Measurements from ENCODE around the gene POLR2L.

The POLR2L gene

DNA sequence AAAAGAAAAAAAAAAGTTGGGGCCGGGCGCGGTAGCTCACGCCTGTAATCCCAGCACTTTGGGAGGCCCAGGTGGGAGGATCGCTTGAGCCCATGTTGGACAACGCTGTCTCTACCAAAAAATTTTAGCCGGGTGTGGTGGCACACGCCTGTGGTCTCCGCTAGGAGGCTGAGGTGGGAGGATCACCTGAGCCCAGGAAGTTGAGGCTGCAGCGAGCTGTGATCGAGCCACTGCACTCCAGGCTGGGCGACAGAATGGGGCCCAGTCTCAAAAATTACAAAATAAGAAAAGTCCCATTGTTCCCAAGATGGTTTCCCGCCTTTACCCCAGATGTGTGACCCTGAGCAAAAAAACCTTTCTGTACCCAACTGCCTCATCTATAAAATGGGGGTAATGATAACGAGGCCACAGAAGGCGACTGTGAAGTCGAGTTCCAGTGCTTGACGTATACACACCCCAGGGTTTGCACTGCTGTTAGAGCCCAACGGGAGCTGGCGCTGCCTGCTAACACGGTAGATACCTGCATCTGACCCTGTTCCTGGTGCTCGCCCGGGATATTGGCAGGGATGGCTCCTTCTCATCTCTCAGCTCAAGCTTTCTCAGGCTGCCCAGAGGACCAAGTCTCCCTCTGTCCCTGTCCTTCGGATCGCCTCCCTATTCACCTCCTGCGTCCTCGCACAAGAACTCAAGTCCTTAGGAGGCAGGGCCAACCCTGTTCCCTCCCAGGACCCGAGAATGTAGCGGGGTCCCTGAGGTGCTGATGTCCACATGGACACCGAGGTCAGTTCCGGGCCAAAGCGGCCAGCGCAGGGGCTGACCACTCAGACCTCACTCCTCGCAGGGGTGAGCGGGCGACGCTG, 33.7 kb downstream of the POLR2L start:
- DNase-seq, result peak; percentile 71

DNA sequence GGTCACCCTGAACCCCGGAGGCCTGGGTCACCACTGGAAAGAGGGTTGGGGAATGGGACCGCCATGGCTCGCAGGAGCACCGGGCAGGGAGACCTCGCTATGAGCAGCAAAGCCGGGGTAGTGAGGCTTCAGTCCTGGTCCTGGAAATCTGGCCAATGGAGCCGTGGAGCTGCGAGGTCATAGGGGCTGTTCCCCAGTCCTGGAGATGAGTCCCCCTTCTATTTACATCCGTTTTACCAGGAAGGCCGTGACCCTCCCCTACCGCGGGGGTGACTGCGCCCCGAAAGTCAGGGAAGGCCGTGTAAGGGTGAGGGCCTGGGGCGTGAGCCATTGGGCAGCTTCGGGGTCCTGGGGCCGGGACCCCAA, 37.7 kb downstream of the POLR2L start:
- no peak for DNase-seq

DNA sequence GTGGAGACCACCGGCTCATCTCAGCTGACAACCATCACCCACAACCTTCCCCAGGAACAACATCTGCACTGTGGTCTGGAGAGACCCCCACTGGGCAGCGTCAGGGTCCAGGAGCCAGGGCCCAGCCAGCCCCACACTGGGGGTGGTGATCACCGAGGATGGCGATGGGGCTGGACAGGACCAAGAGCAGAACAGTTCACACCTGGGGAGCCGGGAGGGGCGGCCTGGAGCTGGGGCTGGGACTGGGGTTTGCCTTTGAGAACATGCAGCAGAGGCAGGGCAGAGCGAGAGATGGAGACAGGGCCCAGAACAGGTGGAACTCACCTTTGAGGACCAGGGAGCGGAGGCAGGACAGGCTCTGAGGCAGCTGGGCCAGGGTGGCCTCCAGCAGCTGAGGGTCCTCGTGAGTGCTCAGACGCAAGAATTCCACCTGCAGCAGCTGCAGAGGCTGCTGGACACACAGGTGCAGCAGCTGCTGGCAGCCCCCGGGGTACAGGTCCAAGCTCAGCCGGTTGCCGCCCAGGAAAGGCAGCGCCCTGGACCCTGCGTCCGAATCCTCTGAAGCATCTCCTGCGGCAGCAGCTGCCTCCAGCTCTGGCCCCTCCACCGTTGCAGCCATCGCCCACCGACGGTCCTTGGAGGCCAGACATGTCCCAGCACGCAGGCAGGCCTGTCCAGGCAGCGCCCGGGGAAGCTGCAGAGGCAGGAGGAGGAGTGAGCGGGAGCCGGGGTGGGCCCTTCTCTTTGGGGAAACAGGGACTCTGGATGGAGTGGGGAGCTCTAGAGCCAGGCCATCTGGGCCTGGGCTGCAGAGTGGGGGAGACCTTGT, 38.3 kb downstream of the POLR2L start:
- DNase-seq, result no peak

DNA sequence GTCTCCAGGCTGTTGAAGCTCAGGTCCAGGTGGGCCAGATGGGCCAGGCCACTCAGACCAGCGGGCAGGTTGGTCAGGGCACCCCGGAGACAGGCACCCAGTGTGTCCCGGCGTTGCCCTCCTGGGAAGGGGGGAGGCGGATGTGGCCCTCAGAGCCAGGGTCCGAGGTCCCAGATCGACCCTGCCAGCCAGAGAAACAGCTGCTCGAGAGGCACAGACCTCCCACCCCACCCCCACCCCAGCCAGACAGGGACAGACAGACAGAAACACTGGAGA, 38.9 kb downstream of the POLR2L start:
- no peak for DNase-seq

DNA sequence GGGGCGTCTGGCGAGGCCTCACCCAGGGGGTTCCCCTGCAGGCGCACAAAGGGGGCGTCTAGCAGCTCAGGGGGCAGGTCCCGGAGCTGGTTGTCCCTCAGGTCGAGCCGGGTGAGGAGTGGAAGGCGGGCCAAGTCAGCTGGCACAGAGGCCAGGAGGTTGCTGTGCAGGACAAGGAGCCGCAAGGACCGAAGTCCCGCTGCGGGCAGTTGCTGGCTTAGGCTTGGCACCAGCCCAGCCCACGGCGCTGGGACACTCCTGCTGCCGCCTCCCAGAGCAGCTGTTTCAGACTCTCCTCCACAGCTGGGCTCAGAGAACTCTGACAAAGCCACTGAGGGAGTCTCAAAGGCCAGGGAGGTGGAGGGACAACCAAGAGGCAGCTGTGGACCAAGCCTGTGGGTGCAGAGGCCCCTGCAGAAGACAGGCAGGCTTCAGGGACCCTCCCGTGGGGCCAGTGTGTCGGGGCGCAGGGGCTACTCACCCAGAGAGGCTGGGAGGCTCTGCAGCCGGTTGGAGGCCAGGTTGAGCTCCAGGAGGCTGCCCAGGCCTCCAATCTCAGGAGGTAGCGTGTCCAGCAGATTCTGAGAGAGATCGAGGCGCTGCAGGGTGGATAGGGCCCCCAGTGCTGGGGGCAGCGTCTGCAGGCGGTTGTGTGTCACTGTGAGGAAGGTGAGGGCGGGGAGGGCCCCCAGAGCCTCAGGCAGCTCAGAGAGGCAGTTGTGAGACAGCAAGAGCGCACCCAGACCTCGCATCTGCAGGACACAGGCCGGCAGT, 39.4 kb downstream of the POLR2L start:
- DNase-seq, result no peak

DNA sequence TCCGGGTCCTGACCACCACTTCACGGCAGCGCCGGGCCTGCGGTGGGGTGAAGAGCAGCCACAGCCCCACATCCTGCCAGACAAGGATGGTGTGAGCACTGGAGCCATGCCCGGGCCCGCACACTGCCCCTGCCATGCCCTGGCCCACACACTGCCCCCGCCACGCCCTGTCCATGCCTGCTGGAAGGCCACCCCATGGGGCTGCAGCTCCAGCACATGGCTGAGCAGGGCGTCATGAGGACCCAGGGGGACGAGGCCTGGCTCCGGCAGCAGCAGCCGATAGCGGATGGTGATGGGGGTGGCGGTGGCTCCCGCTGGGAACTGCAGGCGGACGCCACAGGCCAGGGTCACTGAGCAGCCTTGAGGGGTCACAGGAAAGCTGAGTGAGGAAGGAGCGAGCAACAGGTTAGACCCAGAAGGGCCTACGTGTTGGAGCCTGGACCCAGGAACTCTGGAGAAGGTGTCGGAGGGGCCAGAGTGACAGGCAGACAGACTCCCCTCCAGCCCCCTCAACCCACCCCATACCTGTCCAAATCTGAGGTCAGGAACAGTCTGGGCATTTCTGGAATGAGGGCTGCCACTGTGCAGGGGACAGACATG, 40.2 kb downstream of the POLR2L start:
- DNase-seq, result no peak

DNA sequence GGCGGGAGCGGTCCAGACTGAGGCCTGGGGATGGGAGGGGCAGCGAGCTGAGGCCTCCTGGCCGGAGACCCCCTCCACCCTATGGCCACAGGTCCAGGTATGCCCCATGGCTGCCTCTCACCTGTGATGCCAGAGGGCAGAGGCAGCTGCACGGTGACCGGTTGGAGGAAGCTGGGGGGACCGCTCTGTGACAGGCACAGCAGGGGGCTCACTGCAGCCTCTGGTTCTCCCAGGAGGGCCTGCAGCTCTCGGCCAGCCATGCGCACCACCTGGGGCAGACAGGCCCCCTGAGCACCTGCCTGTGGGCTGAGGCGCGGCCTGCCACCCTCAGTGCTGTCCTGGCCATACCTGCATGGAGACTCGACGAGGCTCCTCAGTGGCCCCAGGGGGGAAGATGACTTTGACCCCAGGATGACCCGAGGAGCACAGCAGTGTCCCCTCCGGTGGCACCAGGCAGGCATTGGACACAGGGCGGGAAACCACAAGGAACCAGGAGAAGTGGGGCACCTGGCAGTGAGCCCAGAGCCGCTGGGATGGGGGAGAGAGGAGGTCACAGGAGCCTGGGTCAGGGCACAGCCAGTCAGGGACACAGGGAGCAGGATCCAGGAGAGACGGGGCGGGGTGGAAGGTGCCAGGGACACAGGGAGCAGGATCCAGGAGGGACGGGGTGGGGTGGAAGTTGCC, 41.1 kb downstream of the POLR2L start:
- no peak for DNase-seq

DNA sequence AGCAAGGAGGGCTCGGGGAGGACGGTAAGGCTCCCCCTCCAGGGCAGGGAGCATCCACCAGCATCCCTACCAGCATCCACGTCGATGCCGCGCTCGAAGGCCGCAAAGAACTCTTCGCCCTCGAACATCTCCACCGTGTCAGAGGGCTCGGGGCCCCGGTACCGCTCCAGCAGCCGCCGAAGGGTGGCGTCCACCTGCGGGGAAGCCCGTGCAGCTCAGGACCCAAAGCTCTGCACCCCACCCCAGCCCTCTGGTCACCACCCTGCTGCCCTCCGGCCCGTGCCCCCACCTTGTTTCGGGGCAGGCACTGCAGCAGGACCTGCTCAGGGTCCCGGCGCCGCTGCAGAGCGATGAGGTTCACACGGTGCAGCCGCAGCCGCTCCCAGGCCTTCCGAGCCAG, 41.9 kb downstream of the POLR2L start:
- DNase-seq, result no peak

DNA sequence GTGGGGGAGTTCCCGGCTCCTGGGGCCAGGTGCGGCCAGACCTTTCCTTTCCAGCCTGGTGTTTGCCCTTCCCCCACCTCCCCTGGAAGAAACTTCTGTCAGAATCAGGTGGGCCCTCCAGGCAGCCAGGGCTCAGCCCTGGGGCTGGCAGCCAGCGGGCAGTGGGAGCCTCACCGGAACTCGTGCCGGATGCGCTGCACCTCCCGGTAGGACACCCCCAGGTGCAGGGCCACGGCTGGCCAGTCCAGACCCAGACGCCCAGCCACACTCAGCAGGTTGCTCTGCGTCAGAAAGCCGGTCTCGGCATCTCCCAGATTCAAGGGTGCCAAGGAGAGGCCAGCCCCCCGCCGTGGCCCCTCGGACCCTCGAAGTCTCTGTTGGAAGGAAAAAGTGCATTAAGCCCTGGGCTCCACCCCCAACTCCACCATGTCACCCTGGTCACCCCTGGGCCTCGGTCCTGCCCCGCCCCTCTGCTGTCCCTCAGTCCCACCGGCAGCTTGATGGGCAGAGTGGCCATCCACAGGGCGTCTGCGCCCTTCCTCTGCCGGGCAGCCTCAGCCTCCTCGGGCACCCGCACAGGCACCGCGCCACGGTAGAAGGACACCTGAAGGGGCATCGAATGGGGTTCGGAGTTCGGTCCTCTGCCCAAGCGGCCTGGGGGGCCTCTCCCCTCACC, 42.5 kb downstream of the POLR2L start:
- DNase-seq, result no peak

DNA sequence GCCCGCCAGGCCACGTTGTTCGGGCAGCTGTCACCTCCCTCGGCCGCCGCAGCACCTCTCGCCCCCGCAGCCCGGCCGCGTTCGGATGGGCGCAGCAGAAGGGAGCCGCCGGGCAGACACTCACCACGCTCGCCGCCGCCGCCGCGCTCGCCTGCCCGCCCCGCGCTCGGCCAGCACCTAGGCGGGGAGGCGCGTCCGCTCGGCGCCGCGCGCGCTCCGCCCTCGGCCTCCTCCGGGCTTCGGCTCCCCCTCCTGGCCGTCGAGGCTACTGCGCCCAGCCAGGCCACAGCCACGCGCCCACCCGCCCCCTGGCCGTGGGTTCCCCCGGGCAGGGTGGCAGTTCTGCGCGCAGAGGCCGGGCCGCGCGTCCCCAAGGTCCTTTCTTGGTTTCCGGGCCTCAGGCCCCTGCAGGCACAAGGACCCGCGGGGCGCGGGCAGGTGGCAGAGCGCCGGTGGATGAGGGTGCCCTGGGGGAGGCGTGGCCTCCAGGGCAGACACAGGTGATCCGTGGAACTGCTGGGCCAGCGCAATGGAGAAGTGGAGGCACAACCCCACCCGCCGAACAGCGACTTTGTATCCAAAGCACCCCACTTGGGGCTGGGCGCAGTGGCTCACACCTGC, 44.1 kb downstream of the POLR2L start, which contains the start of gene SLC25A22:
TSS of gene SLC25A22 (minus strand) at position 189 of the 621 bp plus-strand sequence. CDS start 3,275 bp downstream, outside the sequence.
- peak; percentile 83 for DNase-seq

DNA sequence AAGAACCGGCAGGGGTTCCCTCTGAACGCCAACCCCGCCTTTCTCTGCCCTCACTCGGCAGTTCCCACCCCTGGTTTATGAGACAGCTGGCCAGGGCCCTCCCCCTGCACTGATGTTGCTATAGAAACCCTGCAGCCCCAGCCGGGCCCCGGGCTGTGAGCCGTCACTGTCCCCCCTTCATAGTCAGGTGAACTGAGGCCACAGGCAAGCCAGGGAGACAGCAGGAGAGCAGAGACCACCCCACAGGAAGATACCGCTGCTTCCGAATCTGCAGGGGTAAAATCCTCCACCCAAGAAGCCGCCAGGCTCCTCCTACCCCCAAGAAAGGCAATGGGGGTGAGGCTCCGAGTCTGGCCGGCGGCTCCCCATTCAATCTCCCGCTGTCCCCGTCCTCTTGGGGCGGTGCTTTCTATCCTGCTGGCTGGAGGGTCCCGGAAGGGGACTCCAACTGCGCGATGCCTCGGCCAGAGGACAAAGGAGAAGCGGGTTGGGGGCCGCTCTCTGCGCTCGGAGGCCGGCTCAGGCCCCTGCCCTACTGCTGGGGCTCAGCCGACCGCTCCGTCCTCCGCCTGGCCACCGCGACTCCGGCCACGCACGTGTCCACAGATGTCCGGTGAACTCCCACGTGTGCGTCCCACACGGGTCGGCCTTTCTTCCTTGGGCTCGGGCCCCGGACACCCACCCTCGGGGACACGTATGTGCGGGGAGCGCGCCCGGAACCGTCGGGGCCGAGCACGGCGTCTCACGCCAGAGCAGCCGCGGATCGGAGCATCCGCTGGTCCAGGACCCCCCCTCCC, 44.8 kb downstream of the POLR2L start:
- DNase-seq, result peak; percentile 90

DNA sequence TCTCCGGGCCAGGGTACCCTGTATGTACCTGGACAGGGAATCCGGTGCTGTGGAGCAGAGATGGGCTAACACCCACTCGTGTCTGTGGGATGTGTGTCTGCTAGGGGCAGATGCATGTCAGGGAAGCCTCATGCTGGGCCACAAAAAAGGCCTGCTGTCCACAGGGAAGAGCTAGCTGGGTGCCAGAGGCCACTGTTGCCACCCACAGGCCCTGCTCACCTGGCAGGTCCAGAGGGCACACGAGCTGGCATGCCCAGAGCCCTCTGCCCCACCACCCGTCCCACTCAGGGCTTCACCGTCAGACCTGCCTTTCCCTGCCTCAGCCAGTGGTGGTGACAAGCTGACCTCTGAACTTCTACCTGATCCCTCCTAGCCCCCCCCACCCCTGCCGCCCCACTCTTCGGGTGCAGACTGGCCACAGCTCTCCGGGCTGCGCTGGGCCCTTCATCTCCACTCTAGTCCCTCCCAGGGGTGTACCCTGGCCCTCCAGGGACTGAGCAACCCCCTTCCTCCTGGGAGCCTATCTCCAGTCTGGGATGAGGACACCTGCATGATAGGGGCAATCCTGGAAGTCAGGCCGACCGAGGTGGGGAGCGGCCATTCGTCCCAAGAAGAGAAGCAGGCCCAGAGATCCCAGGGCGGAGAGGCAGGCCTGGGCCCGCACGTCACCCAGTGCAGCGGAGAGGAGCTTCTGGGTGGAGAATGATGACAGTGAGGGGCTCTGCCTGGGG, 45.6 kb downstream of the POLR2L start:
- DNase-seq, result no peak

DNA sequence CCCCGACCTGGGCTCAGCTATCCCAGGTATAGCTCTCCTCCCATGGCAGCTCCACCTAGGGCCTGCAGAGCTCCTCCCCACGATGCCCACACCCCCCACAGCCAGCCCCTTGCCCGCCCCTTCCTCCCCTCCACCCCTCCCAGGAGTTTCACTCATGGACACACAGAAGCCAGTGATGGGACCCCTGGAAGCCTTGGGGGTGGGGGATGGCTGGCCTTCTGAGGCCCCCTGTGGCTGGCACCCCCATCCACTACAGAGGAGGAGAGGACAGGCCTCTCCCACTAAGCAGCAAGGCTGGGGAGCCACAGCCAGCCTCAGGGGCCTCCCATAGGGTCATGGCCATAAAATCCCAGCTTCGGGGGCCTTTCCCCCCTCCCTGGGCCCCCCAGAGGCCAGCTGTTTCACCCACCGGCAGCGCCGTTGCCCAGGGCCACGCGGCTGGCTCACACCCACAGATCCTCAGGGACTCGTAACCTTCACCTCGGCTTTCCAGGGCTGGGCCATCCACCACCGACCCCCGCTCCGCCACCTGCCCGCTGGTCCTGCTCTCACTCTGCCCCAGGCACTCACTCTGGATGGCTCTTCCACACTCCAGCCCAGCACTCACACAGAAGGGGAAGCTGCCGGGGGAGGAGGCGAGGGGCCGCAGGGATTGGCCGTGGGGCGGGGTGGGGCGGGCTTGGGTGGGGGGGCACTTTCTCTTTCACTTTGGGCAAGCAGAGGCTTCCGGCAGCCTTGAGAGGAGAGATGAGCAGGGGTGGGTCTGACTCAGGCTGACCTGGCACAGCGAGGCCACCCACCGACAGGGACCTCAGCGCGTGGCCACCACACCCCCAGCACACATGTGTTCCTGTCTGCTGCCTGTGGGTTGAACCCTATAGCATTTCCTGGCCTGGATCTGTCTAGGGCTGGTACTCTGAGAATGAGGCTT, 46.4 kb downstream of the POLR2L start:
- DNase-seq, result peak; percentile 78

DNA sequence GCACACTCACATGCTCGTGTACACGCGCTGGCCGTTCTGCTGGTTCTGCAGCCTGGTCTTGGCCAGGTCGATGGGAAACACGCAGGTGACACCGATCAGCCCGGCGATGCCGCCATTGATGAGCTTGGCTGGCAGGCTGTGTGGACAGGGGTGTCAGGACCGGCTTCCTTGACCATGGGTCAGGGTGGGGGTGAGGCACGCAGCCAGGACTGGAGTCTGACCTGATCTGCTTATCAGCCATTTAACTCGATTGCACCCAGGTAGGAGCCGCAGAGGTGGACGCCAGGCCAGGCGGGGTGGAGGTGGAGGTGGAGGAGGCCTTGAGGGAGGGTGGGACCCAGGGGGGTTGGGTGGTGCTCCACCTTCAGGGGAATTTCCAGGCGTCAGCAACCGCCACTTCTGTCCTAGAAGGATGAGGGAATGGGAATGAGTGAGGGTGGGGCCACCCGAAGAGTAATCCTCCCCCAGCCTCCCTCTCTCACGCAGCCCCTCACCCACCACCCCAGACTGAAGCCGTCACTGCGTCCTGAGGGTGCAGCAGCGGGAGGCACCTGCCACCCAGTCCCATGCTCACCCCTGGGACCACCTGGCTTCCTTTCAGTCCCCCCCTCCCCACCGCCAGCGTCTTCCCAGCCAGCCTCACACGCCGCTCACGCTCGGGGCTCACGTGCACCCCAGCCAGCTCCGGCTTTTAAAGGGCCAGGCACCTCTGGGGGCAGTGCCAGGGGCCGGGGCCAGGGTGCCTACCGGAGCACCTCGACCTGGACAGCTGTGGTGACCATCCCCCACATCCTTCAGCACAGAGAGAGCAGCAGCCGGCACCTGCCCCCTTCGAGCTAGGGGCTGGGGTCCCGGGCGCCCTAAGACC, 47.3 kb downstream of the POLR2L start:
- no peak for DNase-seq

DNA sequence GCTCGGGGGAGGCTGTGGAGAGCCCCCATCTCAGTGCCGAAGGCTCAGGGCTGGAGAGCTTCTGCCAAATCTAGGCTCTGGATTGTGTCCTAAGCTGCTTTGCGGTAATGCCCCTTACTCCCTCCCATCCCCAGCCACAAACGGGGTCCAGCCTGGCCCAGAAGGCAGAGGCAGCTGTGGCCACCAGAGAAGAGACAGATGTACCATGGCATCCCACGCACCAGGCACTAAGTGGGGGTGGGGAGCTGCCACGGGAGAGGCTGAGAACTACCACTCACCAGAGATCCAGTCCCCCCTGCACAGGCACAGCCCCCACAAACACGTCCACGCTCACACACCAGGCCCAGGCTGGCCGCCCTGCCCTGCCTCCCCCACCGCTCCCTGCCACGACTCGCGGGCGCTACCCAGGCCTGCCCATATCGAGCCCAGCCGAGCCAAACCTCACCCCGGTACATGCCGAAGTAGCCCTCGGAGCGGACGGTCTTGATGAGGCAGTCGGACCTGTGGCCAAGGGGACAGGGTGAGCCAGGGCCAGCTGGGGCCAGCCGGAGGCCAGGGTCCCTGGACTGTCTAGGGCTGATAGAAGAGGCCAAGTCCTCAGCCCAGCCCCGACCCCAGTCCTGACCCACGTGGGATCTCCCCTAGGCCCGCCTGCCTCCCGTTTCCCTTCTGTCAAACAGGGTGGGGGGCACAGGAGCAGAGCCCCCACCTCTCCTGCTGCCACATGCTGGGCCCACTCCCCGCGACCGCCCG, 48.1 kb downstream of the POLR2L start:
- DNase-seq, result no peak

DNA sequence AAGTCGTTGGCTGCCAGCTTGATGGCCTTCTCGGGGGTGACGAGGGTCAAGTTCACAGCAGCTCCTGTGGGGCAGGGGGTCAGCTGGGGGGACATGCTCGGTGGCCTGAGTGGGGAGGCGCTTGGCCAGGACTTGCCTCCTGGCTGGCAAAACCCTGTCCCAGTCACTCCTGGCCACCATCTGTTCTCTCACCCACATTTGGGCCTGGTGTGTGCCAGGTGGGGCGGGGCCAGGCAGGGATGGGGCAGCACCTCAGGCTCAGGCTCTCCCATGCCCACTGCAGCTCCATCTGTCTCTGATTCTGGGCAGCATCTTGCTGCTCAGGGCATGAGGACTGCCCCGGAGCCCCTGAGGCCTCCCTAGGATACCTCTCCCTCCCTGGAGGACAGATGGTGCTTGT, 48.8 kb downstream of the POLR2L start:
- DNase-seq, result no peak

DNA sequence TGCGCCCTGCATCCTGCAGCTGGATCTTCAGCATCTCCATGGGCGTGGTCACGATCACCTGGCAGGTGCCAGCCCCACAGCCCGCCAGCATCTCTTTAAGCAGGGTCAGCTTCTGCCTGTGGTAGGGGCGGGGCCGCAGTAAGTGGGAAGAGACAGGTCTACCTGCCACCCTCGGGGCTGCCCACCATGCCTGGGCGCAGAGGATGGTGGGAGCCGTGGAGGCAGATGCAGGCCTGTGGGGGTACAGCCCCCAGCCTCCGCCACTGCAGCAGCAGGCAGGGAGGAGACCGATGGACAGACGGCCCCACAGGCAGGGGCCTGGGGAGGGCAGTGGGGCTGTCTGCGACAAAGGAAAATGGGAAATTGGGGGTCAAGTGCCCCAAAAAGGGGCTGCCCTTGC, 49.5 kb downstream of the POLR2L start:
- no peak for DNase-seq

Data from NCI-H2227 treated with DMSO at 0.1 percent for 48 hours (cell line).